Ishikawa (cell line): ENCODE measurements around the gene TUB.

Source experiments
- CEBPB ChIP-seq: IDR thresholded peaks from 2 replicates; pipeline ENCODE4 v1.6.1; 2012
- CREB1 ChIP-seq: IDR thresholded peaks from 2 replicates; pipeline ENCODE4 v1.6.1; 2012; ENCODE audit warnings: low read depth
- EGR1 ChIP-seq: IDR thresholded peaks from 2 replicates; pipeline ENCODE4 v1.6.1; 2012
- EP300 ChIP-seq: IDR thresholded peaks from 2 replicates; pipeline ENCODE4 v1.6.1; 2012; ENCODE audit warnings: borderline replicate concordance
- MAX ChIP-seq: IDR thresholded peaks from 2 replicates; pipeline ENCODE4 v1.6.1; 2012
- RAD21 ChIP-seq: IDR thresholded peaks from 2 replicates; pipeline ENCODE4 v1.6.1; 2012; ENCODE audit warnings: low read depth
- REST ChIP-seq: IDR thresholded peaks from 2 replicates; pipeline ENCODE4 v1.6.1; 2012; ENCODE audit warnings: low read depth, mild to moderate bottlenecking
- TAF1 ChIP-seq: IDR thresholded peaks from 2 replicates; pipeline ENCODE4 v1.6.1; 2012; ENCODE audit warnings: low read depth, mild to moderate bottlenecking
- USF1 ChIP-seq: IDR thresholded peaks from 2 replicates; pipeline ENCODE4 v1.6.1; 2012
- YY1 ChIP-seq: IDR thresholded peaks from 2 replicates; pipeline ENCODE4 v1.6.1; 2012; ENCODE audit warnings: low read depth
- ZBTB7A ChIP-seq: IDR thresholded peaks from 2 replicates; pipeline ENCODE4 v1.6.1; 2012; ENCODE audit warnings: low read depth

GRCh38 chr11:8107642-8108041 is 26.6 kb downstream of the TUB start:
- TF ChIP-seq USF1: no peak
- TF ChIP-seq MAX: no peak
- TF ChIP-seq RAD21: no peak
- no peak for TF ChIP-seq EP300
- no peak for TF ChIP-seq CREB1
- no peak for TF ChIP-seq TAF1
- no peak for TF ChIP-seq CEBPB
- no peak for TF ChIP-seq ZBTB7A
- TF ChIP-seq EGR1: no peak
- TF ChIP-seq REST: no peak
- TF ChIP-seq YY1: no peak
